WI38 (cell line): ENCODE results near the gene NKX3-2.
"Not testable (repeated sequence)": the region's sequence is repeated elsewhere in the genome, so short reads cannot be mapped to it uniquely, and the experiment has no call there.

Experiments used
- H3K4me3 ChIP-seq: 2 replicates; pipeline ENCODE4 v1.5.1; 2011; ENCODE audit warnings: low read depth, mild to moderate bottlenecking, control low read depth, low read length
- CTCF ChIP-seq: IDR thresholded peaks from 2 replicates; pipeline ENCODE4 v1.5.1; 2012; ENCODE audit warnings: low read depth, mild to moderate bottlenecking, control low read depth, low read length

The NKX3-2 gene

DNA sequence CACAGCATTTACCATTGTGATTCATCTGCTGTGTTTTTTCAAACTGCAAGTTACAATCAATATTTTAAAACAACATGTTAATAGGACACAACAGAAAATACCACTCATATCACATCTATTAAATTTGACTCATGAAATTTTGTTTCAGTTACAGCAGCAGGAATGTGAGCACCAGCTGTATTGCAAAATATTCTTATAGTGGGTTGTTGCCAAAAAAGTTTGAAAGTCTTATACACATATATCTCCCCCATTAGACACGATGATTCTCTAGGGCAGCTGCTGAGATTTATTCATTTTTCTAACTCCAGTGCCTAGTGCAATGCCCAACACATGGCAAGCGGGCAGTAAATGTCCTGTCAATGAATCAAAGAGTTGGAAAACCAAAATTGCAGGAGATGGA, 26.6 kb upstream of the NKX3-2 start:
- no peak for TF ChIP-seq CTCF
- H3K4me3 ChIP-seq, result no peak overlapping the region

- H3K4me3 ChIP-seq, result no peak overlapping the region
- TF ChIP-seq CTCF, result no peak
These were observed 22.8 kb upstream of the NKX3-2 start for GRCh38 chr4:13567125-13567524.

- H3K4me3 ChIP-seq, result no peak overlapping the region
- no peak for TF ChIP-seq CTCF
These were observed 18.6 kb upstream of the NKX3-2 start for GRCh38 chr4:13562876-13563275.

- no peak overlapping the region for H3K4me3 ChIP-seq
- no peak for TF ChIP-seq CTCF
These were observed 17.4 kb upstream of the NKX3-2 start for GRCh38 chr4:13561673-13562072.

GRCh38 chr4:13560111-13560510, 15.8 kb upstream of the NKX3-2 start:
- H3K4me3 ChIP-seq, result not testable (repeated sequence)

- no peak overlapping the region for H3K4me3 ChIP-seq
- no peak for TF ChIP-seq CTCF
These were observed 15.1 kb upstream of the NKX3-2 start for GRCh38 chr4:13559413-13559812.

DNA sequence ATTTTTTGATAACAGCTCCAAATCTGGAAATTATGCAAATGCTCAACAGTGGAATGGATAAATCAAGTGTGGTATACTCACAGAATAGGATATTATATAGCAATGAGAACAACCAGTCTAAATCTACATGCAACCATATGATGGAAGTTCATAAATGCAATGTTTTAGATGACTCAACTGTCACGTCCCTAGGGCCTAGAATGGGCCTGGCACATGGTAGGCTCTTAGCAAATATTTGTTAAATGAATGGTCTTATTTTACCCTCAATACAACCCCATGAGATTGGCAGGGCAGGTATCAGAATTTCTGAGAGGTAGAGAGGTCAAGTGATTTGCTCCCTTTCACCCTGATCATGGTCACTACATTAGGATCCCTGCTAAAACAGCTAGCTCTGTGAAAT, 14.6 kb upstream of the NKX3-2 start:
- no peak for TF ChIP-seq CTCF
- H3K4me3 ChIP-seq, result no peak overlapping the region

DNA sequence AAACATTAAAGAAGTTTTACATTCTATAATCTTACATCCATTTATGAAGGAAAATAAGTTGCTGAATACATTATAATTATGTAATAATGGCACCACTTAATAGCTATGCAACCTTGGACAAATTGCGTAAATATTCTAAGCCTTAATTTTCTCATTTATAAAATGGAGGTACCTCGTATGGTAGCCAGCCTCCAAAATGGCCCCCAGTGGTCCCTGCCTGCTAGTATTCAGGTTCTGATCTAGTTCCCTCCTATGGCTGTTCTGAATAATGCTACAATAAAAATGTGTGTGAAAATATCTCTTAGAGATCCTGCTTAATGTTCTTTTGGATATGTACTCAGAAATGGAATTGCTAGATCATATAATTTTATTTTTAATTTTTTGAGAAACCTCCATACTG, 11.0 kb upstream of the NKX3-2 start:
- H3K4me3 ChIP-seq, result no peak overlapping the region
- no peak for TF ChIP-seq CTCF
